ENCODE results near the gene TLCD3B. TPM values are rescaled to one million over a fixed set of nuclear protein-coding genes. Genes with fewer than 3 reads are reported as not detected.

TLCD3B gene
- total and polyA plus RNA-seq, 9 of the 15 experiments (the other 6 are each of a cell fraction or from before 2014, with no cell fraction given) = 0.10 to 0.52 (median 0.23) TPM; not detected in 4

GRCh38 chr16:30052671-30053372 lies 21.8 kb upstream of the TLCD3B start (continued):
- TF ChIP-seq UBTF (IDR thresholded peaks at IDR 0.05; ENCODE audit: borderline replicate concordance in 1 of 2, low read depth in 2 of 2, low read length in 2 of 2) = peak; percentile 43 to 78; a peak in 1 of 4 replicates
- TF ChIP-seq DNMT1 (IDR thresholded peaks at IDR 0.05) = no peak
- no peak for TF ChIP-seq NFIX (CRISPR knock-in tag; IDR thresholded peaks at IDR 0.05; ENCODE audit: low read depth)
- no peak for TF ChIP-seq RBM34 (IDR thresholded peaks at IDR 0.05; ENCODE audit: borderline replicate concordance, insufficient read depth, low read length)
- TF ChIP-seq GTF2A2 (tag; IDR thresholded peaks at IDR 0.05) = no peak
- 0 out of 2 replicates have a peak, but pooled peaks have one; percentile 15 for TF ChIP-seq NFE2 (IDR thresholded peaks at IDR 0.05; ENCODE audit: low read depth)
- TF ChIP-seq GATA2 (CRISPR knock-in tag; IDR thresholded peaks at IDR 0.05) = no peak
- TF ChIP-seq DMBX1 (CRISPR knock-in tag; IDR thresholded peaks at IDR 0.05; ENCODE audit: borderline replicate concordance) = no peak
- TF ChIP-seq ETV5 (CRISPR knock-in tag; IDR thresholded peaks at IDR 0.05; ENCODE audit: low read depth) = peak; percentile 55
- peak; percentile 96 for TF ChIP-seq E2F4 (CRISPR knock-in tag; IDR thresholded peaks at IDR 0.05; ENCODE audit: low read depth)
- peak; percentile 98 for TF ChIP-seq ATF6 (CRISPR knock-in tag; IDR thresholded peaks at IDR 0.05)
- TF ChIP-seq TFAP4 (CRISPR knock-in tag; IDR thresholded peaks at IDR 0.05; ENCODE audit: borderline replicate concordance) = peak; percentile 92
- TF ChIP-seq SNIP1 (IDR thresholded peaks at IDR 0.05; ENCODE audit: low read depth) = no peak
- peak; percentile 96 for TF ChIP-seq RNF2 (IDR thresholded peaks at IDR 0.05)

All from K562 (cell line).